ENCODE data around the gene PTPRK.
"Not testable (repeated sequence)": the region's sequence is repeated elsewhere in the genome, so short reads cannot be mapped to it uniquely, and the experiment has no call there.

Gene PTPRK

DNA sequence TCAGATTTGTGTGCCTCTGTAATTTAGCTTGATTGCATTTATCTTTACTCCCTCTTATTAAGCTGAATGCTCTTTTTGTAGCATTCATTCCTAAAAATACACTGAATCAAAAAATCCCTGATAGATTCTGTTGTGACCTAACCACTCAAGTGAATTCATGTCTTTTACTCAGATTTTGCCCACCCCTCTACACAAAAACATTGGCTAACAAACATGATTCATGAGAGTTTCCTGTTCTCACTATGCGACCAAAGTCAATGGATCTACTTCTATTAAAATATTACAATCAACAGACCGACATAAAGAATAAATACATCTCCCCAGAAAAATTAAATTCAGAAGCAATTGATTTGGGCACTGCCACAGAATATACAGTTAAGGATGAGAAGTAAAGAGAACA is 520.0 kb downstream of the PTPRK start:
- TF ChIP-seq SPI1 (IDR thresholded peaks at IDR 0.05; ENCODE audit: low read depth, low read length) (no peak), POU2F2 (IDR thresholded peaks at IDR 0.05; ENCODE audit: low read depth, low read length) (no peak), POLR2A (IDR thresholded peaks at IDR 0.05; ENCODE audit: low read depth, low read length) (no peak), PAX5 (IDR thresholded peaks at IDR 0.05; ENCODE audit: insufficient read depth, low read length, severe bottlenecking) (no peak)

DNA sequence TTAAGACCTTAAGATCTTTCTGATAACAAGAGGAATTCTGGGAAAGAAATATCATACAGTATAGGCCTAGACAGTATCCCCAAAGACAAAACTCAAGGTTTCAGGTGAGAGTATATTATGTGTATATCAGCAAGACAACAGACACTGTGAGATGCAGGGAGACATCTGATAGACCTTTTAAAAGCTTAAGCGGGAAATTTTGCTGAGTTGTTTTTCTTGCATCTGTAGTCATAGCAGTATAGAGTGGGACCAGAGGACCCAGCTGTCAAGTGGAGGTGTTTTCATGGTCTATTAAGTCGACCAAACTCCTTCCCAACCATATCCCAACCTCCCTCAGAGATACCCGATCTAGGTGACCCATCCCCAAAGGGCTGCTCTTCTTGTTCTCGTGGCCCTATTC is 521.4 kb downstream of the PTPRK start:
- FAIRE-seq (no peak), DNase-seq (ENCODE audit: insufficient read length, low spot score) (no peak)
- TF ChIP-seq TAF1 (IDR thresholded peaks at IDR 0.05; ENCODE audit: low read depth, low read length), result no peak
- TF ChIP-seq PAX5 (IDR thresholded peaks at IDR 0.05; ENCODE audit: insufficient read depth, low read length, severe bottlenecking), result no peak
- TF ChIP-seq POLR2A (IDR thresholded peaks at IDR 0.05; ENCODE audit: low read depth, low read length), result no peak
- TF ChIP-seq SPI1 (IDR thresholded peaks at IDR 0.05; ENCODE audit: low read depth, low read length), result no peak
- TF ChIP-seq POU2F2 (IDR thresholded peaks at IDR 0.05; ENCODE audit: low read depth, low read length), result no peak
- no peak for TF ChIP-seq POLR2AphosphoS5 (IDR thresholded peaks at IDR 0.05; ENCODE audit: low read depth, low read length)

More for the DNA sequence above, 520.0 kb downstream of the PTPRK start:
- FAIRE-seq (no peak), DNase-seq (ENCODE audit: insufficient read length, low spot score) (no peak)

DNA sequence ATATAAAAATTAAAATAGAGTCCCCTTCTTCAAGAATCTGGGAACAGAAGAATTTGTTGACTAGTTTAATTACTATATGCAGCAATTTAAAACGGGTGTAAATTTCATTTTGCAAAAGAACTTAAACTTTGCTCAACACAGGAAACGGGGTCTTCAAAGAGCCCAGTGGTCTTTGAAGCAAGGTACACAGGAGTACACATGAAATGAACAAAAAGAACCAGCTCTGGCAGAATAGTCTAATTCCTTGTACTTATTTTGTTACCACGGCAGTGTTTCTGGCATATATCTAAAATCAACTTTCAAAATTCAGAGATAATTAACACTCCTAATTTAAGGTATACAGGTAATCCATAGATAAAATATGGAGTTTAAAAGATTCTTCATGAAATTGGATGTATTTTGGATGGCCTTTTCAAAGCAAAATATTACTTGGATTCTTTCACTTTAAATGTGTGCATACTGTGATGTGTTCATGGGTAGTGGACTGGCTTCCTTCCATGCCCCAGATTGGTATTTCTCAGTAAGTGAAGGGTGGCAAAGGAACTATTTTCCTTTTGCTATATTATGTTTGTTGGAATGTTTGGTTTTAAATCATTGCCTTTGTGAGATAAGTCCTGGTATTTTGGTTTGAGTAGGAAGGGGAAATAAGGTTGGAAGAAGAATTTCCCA is 522.8 kb downstream of the PTPRK start:
- no peak for FAIRE-seq
- DNase-seq (ENCODE audit: insufficient read length, low spot score), result no peak
- no peak for TF ChIP-seq POLR2A (IDR thresholded peaks at IDR 0.05; ENCODE audit: low read depth, low read length)
- TF ChIP-seq TAF1 (IDR thresholded peaks at IDR 0.05; ENCODE audit: low read depth, low read length), result no peak
- no peak for TF ChIP-seq PAX5 (IDR thresholded peaks at IDR 0.05; ENCODE audit: insufficient read depth, low read length, severe bottlenecking)
- TF ChIP-seq SPI1 (IDR thresholded peaks at IDR 0.05; ENCODE audit: low read depth, low read length), result no peak
- no peak for TF ChIP-seq POU2F2 (IDR thresholded peaks at IDR 0.05; ENCODE audit: low read depth, low read length)
- TF ChIP-seq POLR2AphosphoS5 (IDR thresholded peaks at IDR 0.05; ENCODE audit: low read depth, low read length), result no peak

DNA sequence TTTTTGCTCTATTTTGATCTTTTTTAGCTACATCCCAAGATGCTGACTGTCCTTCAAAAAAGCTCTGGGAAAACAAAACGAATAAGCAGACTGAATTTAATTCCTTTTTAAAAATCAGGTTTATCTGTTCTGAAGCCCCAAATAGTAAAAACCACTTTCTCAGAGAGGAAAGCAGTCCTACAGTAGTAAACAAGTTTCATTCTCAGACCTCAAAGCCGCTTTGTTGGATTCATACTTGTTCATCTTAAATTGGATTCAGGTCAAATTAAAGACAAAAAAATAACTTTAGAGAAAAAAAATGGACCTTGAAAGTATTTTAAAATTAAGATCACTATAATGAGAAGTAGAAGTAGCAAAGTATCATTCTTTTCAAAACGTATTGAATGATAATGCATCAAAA is 523.5 kb downstream of the PTPRK start:
- no peak for TF ChIP-seq POLR2A (IDR thresholded peaks at IDR 0.05; ENCODE audit: low read depth, low read length)
- TF ChIP-seq PAX5 (IDR thresholded peaks at IDR 0.05; ENCODE audit: insufficient read depth, low read length, severe bottlenecking), result no peak
- no peak for TF ChIP-seq POU2F2 (IDR thresholded peaks at IDR 0.05; ENCODE audit: low read depth, low read length)
- TF ChIP-seq POLR2AphosphoS5 (IDR thresholded peaks at IDR 0.05; ENCODE audit: low read depth, low read length), result no peak
- no peak for TF ChIP-seq TAF1 (IDR thresholded peaks at IDR 0.05; ENCODE audit: low read depth, low read length)
- TF ChIP-seq SPI1 (IDR thresholded peaks at IDR 0.05; ENCODE audit: low read depth, low read length), result no peak
- DNase-seq (ENCODE audit: insufficient read length, low spot score), result no peak
- no peak for FAIRE-seq

GRCh38 chr6:127992144-127992543 is 528.3 kb downstream of the PTPRK start:
- DNase-seq (ENCODE audit: insufficient read length, low spot score) (no peak), FAIRE-seq (no peak)
- TF ChIP-seq POLR2A (IDR thresholded peaks at IDR 0.05; ENCODE audit: low read depth, low read length), result no peak
- TF ChIP-seq TAF1 (IDR thresholded peaks at IDR 0.05; ENCODE audit: low read depth, low read length), result no peak
- no peak for TF ChIP-seq POLR2AphosphoS5 (IDR thresholded peaks at IDR 0.05; ENCODE audit: low read depth, low read length)
- no peak for TF ChIP-seq SPI1 (IDR thresholded peaks at IDR 0.05; ENCODE audit: low read depth, low read length)
- TF ChIP-seq POU2F2 (IDR thresholded peaks at IDR 0.05; ENCODE audit: low read depth, low read length), result no peak
- TF ChIP-seq PAX5 (IDR thresholded peaks at IDR 0.05; ENCODE audit: insufficient read depth, low read length, severe bottlenecking), result no peak

GRCh38 chr6:127990074-127990473 is 530.3 kb downstream of the PTPRK start:
- TF ChIP-seq POLR2A (IDR thresholded peaks at IDR 0.05; ENCODE audit: low read depth, low read length), result no peak
- no peak for TF ChIP-seq POU2F2 (IDR thresholded peaks at IDR 0.05; ENCODE audit: low read depth, low read length)
- no peak for TF ChIP-seq POLR2AphosphoS5 (IDR thresholded peaks at IDR 0.05; ENCODE audit: low read depth, low read length)
- TF ChIP-seq SPI1 (IDR thresholded peaks at IDR 0.05; ENCODE audit: low read depth, low read length), result no peak
- TF ChIP-seq TAF1 (IDR thresholded peaks at IDR 0.05; ENCODE audit: low read depth, low read length), result no peak
- no peak for TF ChIP-seq PAX5 (IDR thresholded peaks at IDR 0.05; ENCODE audit: insufficient read depth, low read length, severe bottlenecking)
- FAIRE-seq, result no peak

GRCh38 chr6:127980996-127981395 is 539.4 kb downstream of the PTPRK start:
- DNase-seq (ENCODE audit: insufficient read length, low spot score), result no peak
- no peak for FAIRE-seq
- TF ChIP-seq SPI1 (IDR thresholded peaks at IDR 0.05; ENCODE audit: low read depth, low read length) (no peak), PAX5 (IDR thresholded peaks at IDR 0.05; ENCODE audit: insufficient read depth, low read length, severe bottlenecking) (no peak)

More at GRCh38 chr6:127990074-127990473, 530.3 kb downstream of the PTPRK start:
- no peak for DNase-seq (ENCODE audit: insufficient read length, low spot score)

GRCh38 chr6:127978185-127978584 is 542.2 kb downstream of the PTPRK start:
- DNase-seq (ENCODE audit: insufficient read length, low spot score); FAIRE-seq: not testable (repeated sequence)

DNA sequence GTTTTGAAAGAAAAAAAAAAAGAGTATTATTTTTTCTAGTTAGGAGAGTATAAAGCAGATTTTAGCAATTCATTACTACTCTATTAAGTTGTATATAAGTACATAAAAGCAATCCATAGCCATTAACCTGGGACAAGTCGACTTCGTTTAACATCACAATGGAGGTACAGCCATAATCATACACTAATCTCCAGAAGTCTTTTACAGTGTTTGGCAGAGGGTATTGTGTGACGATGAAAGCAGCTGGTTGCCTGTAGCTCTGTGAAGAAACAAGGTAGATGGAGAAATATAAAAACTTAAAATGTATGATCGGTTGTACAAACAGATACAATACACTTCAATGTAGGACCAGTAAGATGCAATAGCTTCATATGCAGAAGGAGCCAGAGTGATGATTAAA is 543.6 kb downstream of the PTPRK start:
- DNase-seq (ENCODE audit: insufficient read length, low spot score) (no peak), FAIRE-seq (no peak)
- TF ChIP-seq TAF1 (IDR thresholded peaks at IDR 0.05; ENCODE audit: low read depth, low read length) (no peak), POLR2AphosphoS5 (IDR thresholded peaks at IDR 0.05; ENCODE audit: low read depth, low read length) (no peak), SPI1 (IDR thresholded peaks at IDR 0.05; ENCODE audit: low read depth, low read length) (no peak), POLR2A (IDR thresholded peaks at IDR 0.05; ENCODE audit: low read depth, low read length) (no peak), POU2F2 (IDR thresholded peaks at IDR 0.05; ENCODE audit: low read depth, low read length) (no peak), PAX5 (IDR thresholded peaks at IDR 0.05; ENCODE audit: insufficient read depth, low read length, severe bottlenecking) (no peak)

DNA sequence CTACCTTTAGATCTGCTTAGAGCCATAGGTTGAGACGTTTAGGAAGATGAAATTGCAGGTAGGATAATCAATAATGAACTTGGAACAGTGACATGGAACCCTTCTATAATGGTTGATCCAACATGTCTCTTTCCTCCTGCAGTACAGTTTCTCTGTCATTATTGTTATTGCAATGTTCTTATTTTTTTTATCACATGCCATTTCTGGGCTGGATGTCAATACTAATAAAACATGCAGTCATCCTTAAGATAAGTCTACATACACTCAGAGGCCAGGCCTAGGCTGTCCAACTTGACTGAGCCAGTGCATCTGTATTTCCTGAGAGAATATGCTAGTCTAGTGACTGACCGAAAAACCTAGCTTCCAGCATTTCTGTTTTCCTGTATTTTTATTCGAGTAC is 544.3 kb downstream of the PTPRK start:
- TF ChIP-seq TAF1 (IDR thresholded peaks at IDR 0.05; ENCODE audit: low read depth, low read length) (no peak), SPI1 (IDR thresholded peaks at IDR 0.05; ENCODE audit: low read depth, low read length) (no peak), POLR2AphosphoS5 (IDR thresholded peaks at IDR 0.05; ENCODE audit: low read depth, low read length) (no peak), POU2F2 (IDR thresholded peaks at IDR 0.05; ENCODE audit: low read depth, low read length) (no peak), POLR2A (IDR thresholded peaks at IDR 0.05; ENCODE audit: low read depth, low read length) (no peak), PAX5 (IDR thresholded peaks at IDR 0.05; ENCODE audit: insufficient read depth, low read length, severe bottlenecking) (no peak)
- DNase-seq (ENCODE audit: insufficient read length, low spot score) (no peak), FAIRE-seq (no peak)

Data from GM12891 (cell line).